NCI-H1930 (cell line): Measurements from ENCODE around the gene NDUFV1.
"Not testable (repeated sequence)": the region's sequence is repeated elsewhere in the genome, so short reads cannot be mapped to it uniquely, and the experiment has no call there.

Source experiments
- DNase-seq, 2 experiments: peaks; one replicate each; lab custom pipeline; 2025; lab: John Stamatoyannopoulos, UW

Gene NDUFV1

GRCh38 chr11:67586568-67587250 is 20.0 kb upstream of the NDUFV1 start:
- no peak for DNase-seq

- DNase-seq = no peak
These were observed 18.6 kb upstream of the NDUFV1 start for GRCh38 chr11:67588136-67588503.

- DNase-seq = not testable (repeated sequence)
These were observed 17.8 kb upstream of the NDUFV1 start for GRCh38 chr11:67588899-67589415.

DNA sequence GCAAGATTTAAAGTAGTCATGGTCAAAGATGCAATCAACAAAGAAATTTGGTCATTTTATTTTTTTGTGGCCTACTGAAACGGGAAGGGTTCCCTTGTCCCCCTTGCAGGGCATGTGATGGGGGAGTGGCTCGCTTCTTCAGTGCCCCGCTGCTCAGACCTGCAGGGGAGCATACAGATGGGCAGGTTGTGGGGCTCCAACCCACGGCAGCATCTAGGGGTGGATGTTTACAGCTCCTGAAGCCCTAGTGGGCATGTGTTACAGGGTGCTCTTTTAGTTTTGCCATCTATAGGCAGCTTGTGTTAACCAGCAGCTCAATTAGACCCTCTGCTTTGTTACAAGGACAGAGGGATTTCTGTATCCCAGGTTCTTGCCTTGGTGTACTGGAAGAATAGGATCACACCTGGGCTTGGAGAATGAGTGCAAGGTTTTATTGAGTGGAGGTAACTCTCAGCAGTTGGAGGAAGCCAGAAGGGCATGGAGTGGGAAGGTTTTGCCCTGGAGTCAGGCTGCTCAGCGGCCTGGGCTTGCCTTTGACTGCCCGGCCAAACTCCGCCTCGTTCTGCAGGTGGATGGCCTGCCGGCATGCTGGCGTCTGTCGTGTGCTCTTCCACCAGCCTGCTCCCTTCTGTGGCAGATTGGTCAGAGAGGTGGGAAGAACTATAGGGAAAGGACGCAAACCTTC is 13.7 kb upstream of the NDUFV1 start:
- no peak for DNase-seq

DNA sequence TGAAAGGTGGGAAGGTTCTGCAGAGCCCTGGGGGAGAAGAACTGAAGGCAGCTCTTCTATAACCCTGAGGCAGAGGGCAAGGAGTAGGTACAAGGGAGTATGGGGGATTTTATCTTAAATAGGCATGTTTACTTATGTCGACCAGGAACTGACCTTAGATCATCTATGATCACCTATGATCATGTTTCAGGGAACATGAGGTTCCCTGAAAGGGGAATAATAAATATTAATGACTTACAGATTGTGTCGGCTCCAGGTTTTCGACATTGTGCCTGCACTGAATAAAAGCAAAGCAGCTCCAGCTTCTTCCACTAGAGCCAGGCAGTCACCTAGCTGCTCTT is 13.2 kb upstream of the NDUFV1 start:
- DNase-seq = no peak

DNA sequence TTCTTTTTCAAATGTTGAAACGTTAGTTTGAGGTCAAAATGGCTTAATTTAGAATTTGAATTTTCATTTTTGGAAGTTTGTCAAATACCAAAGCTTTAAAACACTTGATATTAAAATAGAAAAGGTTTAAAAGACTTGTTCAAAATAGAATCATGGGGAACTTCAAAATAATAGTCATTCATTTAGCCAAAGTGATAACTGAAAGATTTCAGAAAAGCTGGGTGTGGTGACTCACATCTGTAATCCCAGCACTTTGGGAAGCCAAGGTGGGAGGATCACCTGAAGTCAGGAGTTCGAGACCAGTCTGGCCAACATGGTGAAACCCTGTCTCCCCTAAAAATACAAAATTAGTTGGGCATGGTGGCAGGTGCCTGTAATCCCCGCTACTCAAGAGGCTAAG is 12.3 kb upstream of the NDUFV1 start:
- DNase-seq = no peak

- DNase-seq = no peak
These were observed 9.9 kb upstream of the NDUFV1 start for GRCh38 chr11:67596753-67597300.

DNA sequence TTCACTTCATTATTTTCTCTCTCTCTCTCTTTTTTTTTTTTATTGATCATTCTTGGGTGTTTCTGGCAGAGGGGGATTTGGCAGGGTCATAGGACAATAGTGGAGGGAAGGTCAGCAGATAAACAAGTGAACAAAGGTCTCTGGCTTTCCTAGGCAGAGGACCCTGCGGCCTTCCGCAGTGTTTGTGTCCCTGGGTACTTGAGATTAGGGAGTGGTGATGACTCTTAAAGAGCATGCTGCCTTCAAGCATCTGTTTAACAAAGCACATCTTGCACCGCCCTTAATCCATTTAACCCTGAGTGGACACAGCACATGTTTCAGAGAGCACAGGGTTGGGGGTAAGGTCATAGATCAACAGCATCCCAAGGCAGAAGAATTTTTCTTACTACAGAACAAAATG is 9.3 kb upstream of the NDUFV1 start:
- not testable (repeated sequence) for DNase-seq

- not testable (repeated sequence) for DNase-seq
These were observed 8.8 kb upstream of the NDUFV1 start for GRCh38 chr11:67597963-67598362.

- no peak for DNase-seq
These were observed 7.6 kb upstream of the NDUFV1 start for GRCh38 chr11:67599149-67599548.

DNA sequence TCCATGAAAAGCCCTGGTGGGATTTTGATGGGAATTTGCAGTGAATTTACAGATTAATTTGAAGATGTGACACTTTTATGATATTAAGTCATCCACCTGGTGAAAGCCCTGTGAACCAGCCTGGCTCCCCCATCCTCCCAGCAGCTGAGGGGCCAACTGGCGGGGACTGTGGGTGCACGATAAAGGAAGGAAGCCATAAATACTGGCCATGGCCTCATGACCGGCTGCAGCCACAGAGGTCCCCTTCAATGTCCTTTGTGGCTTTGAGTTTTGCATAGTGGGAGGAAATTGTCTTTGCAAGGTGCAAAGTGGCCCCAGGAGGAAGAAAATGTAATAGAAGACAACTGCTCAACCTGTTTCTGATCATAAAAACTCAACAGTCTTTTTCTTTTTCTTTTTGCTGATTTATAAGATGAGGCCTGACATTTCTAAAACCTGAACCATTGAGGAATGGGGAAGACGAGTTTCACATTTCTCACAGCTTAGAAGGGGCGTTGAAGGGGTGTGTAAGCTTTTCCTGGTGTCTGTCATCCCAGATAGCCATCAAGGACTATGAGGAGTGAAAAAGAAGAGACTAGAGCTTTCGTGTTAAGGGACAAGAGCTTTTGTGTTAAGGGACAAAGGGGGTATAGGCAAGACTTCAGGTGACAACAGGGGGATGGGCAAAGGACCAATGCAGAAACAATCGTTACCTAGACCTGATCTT is 6.3 kb upstream of the NDUFV1 start:
- no peak for DNase-seq

GRCh38 chr11:67601098-67601497 is 5.6 kb upstream of the NDUFV1 start:
- DNase-seq = no peak

GRCh38 chr11:67604119-67604518 is 2.6 kb upstream of the NDUFV1 start:
- not testable (repeated sequence) for DNase-seq

DNA sequence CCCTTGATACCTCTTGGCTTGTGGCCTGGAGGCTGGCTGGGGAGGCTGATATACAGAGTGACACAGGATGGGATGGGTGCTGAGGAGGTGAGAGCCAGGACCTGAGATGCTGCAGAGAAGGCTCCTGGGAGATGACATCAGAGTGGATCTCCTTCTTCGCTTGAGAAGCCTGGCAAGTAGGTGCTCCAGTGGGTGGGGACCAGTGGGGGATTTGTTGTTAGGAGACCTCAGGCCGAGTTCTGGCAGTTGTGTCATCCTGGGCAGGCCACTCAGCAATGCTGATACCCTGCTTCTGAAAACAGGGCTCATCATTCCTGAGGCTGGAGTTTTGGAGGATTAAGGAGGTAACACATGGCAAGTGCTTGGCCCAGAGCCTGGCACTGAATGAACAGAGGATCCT is 1.9 kb upstream of the NDUFV1 start:
- no peak for DNase-seq

DNA sequence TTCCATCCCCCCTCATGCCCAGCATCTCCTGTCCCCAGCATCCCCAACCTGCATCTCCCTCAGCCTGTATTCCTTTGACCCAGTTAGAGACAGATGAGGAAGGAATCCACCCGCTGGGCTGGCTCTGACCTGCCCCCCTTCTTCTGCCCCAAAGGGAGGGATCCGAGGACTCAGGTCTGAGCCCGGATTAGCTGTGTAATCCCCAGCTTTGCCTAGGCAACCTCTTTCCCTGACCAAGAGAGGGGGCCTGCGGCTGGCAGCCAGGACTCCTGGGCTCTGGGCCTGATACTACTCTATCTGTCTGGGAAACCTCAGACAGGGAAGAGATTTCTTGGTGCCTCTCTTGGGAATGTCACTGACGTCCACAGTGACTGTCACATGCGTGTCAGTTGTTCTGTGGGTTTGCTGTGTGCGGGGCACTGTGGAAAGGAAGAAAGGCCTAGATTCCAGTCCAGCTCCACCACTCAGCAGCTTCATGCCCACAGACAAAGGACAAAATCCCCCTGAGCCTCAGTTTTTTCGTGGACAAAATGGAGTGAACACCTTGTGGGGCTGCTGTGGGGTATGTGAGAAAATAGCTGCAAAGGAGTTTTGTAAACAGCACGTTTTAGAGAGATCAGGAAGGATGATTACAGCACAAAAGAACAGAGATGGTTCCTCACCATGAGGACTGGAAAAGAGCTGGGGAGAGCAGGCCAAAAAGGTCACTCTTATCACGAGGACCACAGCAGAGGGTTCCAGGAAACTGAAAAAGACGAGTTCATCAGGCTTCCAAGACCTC is 1.3 kb upstream of the NDUFV1 start:
- DNase-seq = no peak

DNA sequence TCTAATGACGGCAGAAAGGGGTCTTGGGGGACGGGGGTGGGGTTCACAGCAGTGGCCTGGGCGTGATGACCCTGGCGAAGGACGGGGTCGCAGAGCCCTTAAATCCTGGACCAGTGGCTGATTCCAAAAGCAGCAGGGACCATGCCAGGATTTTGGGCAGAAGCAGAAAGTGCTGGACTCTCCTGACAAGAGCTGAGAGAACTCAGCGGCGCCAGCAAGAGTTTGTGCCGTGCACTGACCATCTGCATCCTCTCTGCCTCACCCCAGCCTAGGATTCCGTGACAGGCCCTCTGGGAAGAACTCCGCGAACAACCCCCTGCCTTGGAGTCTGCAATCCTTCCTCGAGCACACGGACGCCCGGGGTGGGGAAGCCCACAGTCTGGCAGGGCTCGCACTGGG is 644 bp upstream of the NDUFV1 start:
- no peak for DNase-seq

DNA sequence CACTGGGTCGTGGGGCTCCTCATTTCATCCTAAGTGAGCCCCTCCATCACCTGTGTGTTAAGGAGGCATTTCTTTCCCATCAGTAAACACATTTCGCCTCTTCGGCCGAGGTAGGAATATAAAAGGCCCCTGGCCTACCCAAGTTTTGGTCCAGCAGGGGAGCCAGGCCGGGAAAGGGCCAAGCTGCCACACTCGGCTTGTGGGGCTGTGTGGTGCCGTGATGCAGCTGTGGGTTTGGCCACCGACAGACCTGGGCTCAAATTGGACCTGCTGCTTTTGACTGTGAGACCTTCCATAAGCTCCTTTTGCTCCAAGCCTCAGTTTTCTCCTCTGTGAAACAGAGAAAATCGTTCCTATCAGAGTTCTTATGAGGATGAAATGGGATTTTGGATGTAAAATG is 771 bp downstream of the NDUFV1 start:
- no peak for DNase-seq

GRCh38 chr11:67608486-67608885 is 1.8 kb downstream of the NDUFV1 start:
- DNase-seq = no peak

- DNase-seq = no peak
These were observed 2.6 kb downstream of the NDUFV1 start for GRCh38 chr11:67609316-67609715.

- DNase-seq = no peak
These were observed 3.6 kb downstream of the NDUFV1 start for GRCh38 chr11:67610302-67610868.

- no peak for DNase-seq
These were observed 4.4 kb downstream of the NDUFV1 start for GRCh38 chr11:67611165-67611564.
